ENCODE results near the gene INF2.

Gene INF2

GRCh38 chr14:104673481-104673880 is 15.9 kb upstream of the INF2 start:
- TF ChIP-seq CTCF (IDR thresholded peaks at IDR 0.05; ENCODE audit: insufficient read depth, low read depth, low read length, missing control alignments), result no peak
- no peak overlapping the region for H3K4me3 ChIP-seq (ENCODE audit: low read length)

GRCh38 chr14:104675447-104675846 is 14.0 kb upstream of the INF2 start:
- no peak overlapping the region for H3K4me3 ChIP-seq (ENCODE audit: low read length)
- no peak for DNase-seq (ENCODE audit: low read depth)
- TF ChIP-seq CTCF (IDR thresholded peaks at IDR 0.05; ENCODE audit: insufficient read depth, low read depth, low read length, missing control alignments), result no peak

More at GRCh38 chr14:104673481-104673880, 15.9 kb upstream of the INF2 start:
- no peak for DNase-seq (ENCODE audit: low read depth)

- DNase-seq (ENCODE audit: low read depth), result no peak
- no peak for TF ChIP-seq CTCF (IDR thresholded peaks at IDR 0.05; ENCODE audit: insufficient read depth, low read depth, low read length, missing control alignments)
- no peak overlapping the region for H3K4me3 ChIP-seq (ENCODE audit: low read length)
Measured at GRCh38 chr14:104676130-104676693, 13.2 kb upstream of the INF2 start.

- no peak for DNase-seq (ENCODE audit: low read depth)
- TF ChIP-seq CTCF (IDR thresholded peaks at IDR 0.05; ENCODE audit: insufficient read depth, low read depth, low read length, missing control alignments), result no peak
Measured at GRCh38 chr14:104676694-104677511, 12.5 kb upstream of the INF2 start.

DNA sequence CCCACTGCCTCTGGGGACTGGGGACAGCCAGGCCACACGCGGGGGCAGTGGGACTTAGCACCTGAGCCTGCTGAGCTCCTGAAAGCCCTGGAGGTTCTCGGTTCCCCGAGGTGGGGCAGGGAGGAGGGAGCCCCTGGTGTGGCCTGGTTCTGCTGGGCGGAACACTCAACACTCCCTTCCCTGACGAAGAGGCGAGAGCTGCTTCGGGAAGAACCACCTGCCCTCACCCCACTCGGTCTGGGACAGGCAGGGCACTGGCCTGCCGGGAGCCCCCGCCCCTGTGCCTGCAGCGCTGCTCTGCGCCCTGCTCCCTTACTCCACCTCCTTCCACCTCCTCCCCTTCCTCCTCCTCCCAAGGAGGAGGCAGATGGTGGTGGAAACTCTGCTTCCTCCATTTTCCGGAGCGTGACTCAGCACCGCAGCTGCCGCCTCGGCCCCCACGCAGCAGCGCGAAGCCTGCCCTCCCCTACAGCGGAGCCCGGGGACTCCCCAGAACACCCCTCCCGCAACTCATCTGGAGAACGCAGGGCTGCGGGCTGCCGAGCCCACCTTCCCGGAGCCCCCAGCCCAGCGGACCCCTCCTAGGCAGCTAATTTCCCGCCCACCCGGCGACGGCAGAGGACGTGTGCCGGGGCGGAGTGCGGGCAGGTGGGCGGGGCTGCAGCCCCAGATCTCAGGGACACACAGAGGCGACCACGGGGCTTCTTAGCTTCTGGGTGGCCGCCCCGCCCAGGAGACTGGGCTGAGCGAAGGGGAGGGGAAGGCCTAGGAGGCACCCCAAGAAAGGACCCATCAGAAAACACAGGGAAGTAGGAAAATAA is 11.7 kb upstream of the INF2 start:
- H3K4me3 ChIP-seq (ENCODE audit: low read length), result peak overlapping the region; percentile 41
- DNase-seq (ENCODE audit: low read depth), result peak; percentile 71
- no peak for TF ChIP-seq CTCF (IDR thresholded peaks at IDR 0.05; ENCODE audit: insufficient read depth, low read depth, low read length, missing control alignments)

More at GRCh38 chr14:104676694-104677511, 12.5 kb upstream of the INF2 start:
- H3K4me3 ChIP-seq (ENCODE audit: low read length), result peak overlapping the region; percentile 41

DNA sequence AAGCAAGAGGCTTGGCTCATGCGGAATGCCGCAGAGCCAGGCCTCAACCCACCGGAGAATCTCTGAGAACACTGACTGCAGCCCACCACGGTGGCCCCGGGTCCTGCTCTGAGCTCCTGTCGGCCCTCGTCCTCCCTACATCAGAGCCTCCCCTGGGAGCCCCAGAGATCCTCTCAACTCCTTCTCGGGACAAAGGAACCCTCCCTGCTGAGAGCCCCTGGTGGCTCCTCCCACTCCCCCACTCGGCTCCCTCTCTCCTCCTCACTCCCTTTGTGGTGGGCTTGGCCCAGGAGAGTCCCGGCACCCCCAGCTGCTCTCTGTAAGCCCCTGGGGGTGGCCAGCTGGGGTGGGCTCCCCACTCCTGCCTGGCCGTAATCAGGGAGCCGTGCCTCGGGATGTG is 11.1 kb upstream of the INF2 start:
- DNase-seq (ENCODE audit: low read depth), result no peak
- no peak for TF ChIP-seq CTCF (IDR thresholded peaks at IDR 0.05; ENCODE audit: insufficient read depth, low read depth, low read length, missing control alignments)
- H3K4me3 ChIP-seq (ENCODE audit: low read length), result peak overlapping the region; percentile 41
